AG20443 (cell line): ENCODE results near the gene DCC.

Experiments used
- DNase-seq: peaks from one replicate; pipeline ENCODE4 v3.0.0; 2012; ENCODE audit warnings: low spot score, mixed read lengths

Gene DCC

GRCh38 chr18:52822160-52822559 is 482.2 kb downstream of the DCC start:
- no peak for DNase-seq

DNA sequence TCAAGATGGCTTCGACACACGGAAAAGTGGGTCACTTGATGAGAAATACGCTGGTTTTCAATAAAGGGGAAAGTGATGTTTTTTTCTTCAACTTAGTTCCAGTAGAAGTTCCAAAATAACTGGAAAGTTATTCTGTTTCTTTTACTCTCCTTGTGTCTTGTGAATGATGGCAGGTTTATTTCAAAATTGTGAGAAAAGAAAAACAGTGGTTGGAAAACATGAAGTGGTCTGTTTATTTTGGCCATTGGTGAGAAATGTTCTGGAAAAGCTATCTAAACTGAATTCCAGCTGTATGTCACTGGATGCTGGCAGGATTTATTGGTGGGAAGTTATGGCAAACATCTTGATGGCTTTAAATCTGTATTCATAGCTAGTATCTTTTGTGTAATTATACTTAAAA is 484.1 kb downstream of the DCC start:
- DNase-seq: no peak

DNA sequence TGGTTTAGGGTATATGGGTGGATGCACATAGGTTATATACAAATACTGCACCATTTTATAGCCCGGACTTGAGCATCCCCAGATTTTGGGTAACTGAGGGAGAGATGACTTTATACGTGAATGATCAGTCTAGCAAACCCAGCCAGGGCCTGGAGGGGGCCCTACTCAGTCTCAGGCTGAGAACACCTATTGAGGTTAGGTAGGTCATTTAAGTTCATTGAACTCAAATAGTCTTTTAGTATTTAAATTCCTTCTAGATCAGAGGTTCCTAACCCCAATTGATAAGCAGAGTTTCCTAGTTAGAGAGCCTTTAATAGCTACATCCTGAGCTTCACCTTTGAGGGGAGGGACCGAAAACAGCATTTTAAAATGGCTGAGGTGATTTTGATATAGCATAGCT is 487.0 kb downstream of the DCC start:
- no peak for DNase-seq

DNA sequence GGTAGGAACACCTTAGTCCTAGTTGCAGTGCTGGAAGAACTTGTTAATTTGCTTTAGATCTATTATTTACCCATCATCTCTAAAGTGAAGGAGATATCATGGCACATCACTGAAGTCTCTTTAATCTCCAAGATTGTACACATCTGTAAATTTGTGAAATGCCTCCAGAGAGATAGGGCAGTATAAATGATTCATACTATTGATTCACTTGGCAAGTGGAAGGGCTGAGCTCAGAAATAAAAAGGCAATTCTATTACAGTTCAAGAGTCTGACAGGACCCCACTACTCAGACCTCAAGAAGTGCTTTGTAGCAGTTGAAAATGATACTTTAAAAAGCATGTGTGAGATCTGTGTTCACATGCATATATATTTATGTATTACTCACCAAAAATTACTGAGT is 489.3 kb downstream of the DCC start:
- DNase-seq: no peak

- DNase-seq: no peak
Measured at GRCh38 chr18:52829876-52830405, 489.9 kb downstream of the DCC start.

DNA sequence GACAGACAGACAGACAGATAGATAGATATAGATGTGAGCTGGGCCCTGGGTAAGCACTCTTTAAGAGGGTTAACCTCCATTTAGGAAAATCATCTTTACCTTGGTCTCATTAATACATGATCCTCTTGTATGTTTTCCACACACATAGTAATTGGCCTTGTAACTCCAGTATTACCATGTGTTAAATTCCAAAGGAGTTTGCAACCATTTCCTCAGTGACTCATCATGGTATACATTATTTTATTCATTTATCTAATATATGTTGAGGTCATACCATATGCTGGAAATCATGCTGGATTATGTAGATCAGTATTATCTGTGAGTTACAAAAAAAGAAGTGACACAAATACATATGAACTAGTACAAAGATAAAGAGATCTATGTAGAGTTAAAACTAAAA is 504.3 kb downstream of the DCC start:
- no peak for DNase-seq

- DNase-seq: no peak
Measured at GRCh38 chr18:52845036-52845435, 505.0 kb downstream of the DCC start.

DNA sequence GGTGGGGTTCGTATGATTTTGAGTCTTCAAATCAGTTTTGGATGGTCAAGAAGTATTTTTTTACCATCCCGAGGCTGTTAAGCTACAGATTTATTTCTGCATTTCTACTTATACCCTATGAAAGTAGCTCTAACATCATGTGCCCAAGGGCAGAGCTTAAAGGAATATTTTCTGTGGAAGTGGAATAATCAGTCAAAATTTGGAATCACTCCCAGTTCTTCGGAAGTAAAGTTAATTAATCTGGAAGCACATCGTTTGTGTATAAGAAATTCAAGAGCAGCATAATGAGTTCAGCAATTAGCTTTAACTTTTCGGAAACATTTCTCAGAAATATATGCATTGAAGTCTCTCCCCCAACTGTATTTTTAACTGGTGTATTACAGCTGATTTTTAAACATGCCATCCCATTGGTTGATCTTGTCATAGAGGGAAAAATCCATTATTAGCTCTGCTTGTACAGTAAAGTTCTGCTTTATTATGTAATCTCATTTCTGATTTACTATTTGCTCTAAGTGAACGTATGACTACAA is 510.1 kb downstream of the DCC start:
- DNase-seq: no peak

- DNase-seq: no peak
Measured at GRCh38 chr18:52861558-52861957, 521.6 kb downstream of the DCC start.

DNA sequence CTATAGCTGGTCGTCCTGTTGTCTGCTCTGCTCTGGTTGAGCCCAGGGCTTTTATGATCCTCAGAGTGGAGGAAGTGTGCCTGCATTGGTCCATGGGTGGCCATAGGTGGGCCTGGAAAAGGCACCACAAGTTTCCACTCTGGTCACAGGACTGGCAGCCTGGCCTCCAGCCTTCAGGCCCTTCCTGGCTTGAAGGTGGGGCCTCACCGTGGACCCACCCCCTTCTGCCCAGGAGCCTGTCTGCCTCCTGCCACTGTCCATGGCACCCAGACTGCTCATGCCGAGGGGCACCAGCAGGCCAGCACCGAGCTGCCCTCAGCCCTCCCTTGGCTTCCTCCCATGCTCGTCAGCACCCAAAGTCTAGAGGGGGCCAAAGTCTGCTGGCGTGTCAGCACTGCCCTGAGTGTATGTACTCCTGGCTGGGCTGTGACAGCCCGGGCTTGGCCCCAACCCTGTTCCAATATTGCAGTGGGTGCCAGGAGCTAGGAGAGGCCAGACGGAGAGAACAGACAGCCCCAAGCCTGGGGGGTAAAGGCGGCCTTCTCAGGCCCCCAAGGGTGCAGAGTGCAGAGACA is 529.4 kb downstream of the DCC start:
- no peak for DNase-seq

DNA sequence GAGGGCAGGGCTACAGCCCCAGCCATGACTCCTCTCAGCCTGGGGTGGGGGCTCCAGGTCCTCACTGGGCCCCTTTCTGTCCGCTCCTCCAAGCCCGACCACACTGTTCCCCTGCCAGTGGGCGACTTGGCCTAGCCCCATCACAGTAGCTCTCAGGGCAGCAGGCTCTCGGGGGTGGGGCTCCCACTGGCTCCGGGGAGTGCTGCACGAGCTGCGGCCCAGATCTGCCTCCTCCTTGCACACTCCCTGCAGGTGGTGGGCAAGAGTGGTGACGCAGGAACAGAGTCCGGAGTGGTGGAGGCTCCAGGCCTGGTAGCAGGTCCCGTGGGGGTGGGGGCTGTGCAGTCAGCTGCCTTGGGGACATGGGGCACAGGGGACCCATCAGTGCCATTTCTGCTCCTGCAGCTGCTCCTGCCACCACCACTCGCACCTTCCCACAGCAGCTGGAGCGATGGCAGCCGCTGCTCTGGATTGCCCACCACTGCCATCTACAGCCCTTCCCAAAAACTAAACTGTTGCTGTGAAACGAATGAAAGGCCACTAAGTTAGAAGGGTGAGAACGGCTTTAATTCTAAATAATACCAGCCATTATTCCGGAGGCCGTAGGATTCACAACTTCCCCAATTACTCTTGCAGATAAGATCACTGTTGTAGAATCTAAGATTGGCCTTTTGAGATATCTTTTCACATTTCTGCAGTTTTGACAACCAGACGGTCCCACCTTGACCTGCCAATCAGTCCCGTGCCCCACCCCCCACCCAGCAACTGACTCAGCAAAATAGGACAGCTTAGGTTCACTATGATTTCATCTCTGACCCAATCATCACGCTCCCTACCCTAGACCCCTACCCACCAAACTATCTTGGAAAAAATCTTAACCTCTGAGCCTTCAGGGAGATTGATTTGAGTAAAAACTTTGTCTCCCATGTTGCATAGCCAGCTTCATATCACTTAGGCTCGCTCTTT is 530.2 kb downstream of the DCC start:
- DNase-seq: no peak

- DNase-seq: no peak
Measured at GRCh38 chr18:52874774-52875173, 534.8 kb downstream of the DCC start.

GRCh38 chr18:52875725-52876124 is 535.7 kb downstream of the DCC start:
- DNase-seq: no peak

DNA sequence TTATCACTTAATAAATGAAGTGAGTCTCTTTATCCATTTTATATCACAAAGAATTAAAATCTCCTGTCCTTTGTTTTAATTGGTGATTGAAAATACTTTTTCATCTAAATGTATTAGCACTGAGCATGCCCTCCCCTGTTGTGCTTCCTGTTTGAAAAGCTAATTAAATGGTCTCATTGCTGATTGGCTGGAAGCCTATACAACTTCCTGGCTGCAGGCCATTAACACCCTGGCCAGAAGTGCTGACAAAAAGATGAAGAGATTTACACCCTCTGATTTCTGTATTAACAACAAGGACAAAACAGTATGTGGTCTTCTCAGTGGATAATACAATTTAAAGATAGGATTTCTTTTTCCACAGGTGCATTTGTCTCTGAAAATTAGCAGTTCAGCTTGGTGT is 548.0 kb downstream of the DCC start:
- no peak for DNase-seq

GRCh38 chr18:52894801-52895200 is 554.8 kb downstream of the DCC start:
- no peak for DNase-seq

GRCh38 chr18:52897611-52898484 is 557.9 kb downstream of the DCC start:
- no peak for DNase-seq

GRCh38 chr18:52898485-52899058 is 558.6 kb downstream of the DCC start:
- no peak for DNase-seq

GRCh38 chr18:52902188-52902587 is 562.2 kb downstream of the DCC start:
- no peak for DNase-seq

DNA sequence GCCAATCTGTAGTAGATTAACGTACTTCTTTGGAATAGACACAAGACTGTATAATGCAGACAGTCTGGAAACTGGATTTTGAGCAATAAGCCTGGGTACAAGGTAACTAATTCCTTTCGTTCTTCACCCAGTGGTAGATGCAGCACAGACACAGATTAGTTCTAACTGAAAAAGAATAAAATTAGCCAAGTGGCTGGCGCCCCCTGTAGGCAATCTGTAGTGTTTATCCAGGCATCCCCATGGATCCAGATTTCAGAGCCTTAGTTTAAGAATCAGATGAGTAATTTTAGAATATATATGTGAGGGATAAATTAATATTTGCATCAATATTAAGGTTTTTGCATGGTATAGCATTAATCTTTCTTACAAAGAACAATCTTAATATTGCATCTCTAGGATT is 563.9 kb downstream of the DCC start:
- DNase-seq: no peak

- no peak for DNase-seq
Measured at GRCh38 chr18:52907543-52908308, 567.7 kb downstream of the DCC start.

GRCh38 chr18:52914148-52914547 is 574.2 kb downstream of the DCC start:
- DNase-seq: no peak
